ENCODE results near the gene KCNK10.

The KCNK10 gene

GRCh38 chr14:88225721-88226120, 97.3 kb downstream of the KCNK10 start:
- no peak for DNase-seq

GRCh38 chr14:88218119-88218915, 104.8 kb downstream of the KCNK10 start:
- DNase-seq: no peak

- DNase-seq: no peak
Observed at GRCh38 chr14:88212691-88213090, 110.4 kb downstream of the KCNK10 start.

- no peak for DNase-seq
Observed at GRCh38 chr14:88210426-88210825, 112.6 kb downstream of the KCNK10 start.

GRCh38 chr14:88209273-88209672, 113.8 kb downstream of the KCNK10 start:
- DNase-seq: no peak

- DNase-seq: no peak
Observed at GRCh38 chr14:88208858-88209257, 114.2 kb downstream of the KCNK10 start.

GRCh38 chr14:88204221-88204620, 118.8 kb downstream of the KCNK10 start:
- DNase-seq: no peak

GRCh38 chr14:88203291-88203690, 119.8 kb downstream of the KCNK10 start:
- no peak for DNase-seq

- DNase-seq: no peak
Observed at GRCh38 chr14:88202286-88202685, 120.8 kb downstream of the KCNK10 start.

- no peak for DNase-seq
Observed at GRCh38 chr14:88201851-88202250, 121.2 kb downstream of the KCNK10 start.

GRCh38 chr14:88199882-88200281, 123.2 kb downstream of the KCNK10 start:
- no peak for DNase-seq

- DNase-seq: no peak
Observed at GRCh38 chr14:88198446-88198845, 124.6 kb downstream of the KCNK10 start.

- DNase-seq: no peak
Observed at GRCh38 chr14:88196925-88197324, 126.1 kb downstream of the KCNK10 start.

- no peak for DNase-seq
Observed at GRCh38 chr14:88196116-88196890, 126.8 kb downstream of the KCNK10 start.

- no peak for DNase-seq
Observed at GRCh38 chr14:88195676-88196075, 127.4 kb downstream of the KCNK10 start.

- no peak for DNase-seq
Observed at GRCh38 chr14:88194531-88194930, 128.5 kb downstream of the KCNK10 start.

- DNase-seq: no peak
Observed at GRCh38 chr14:88191605-88192004, 131.5 kb downstream of the KCNK10 start.

- DNase-seq: peak; percentile 72
Observed at GRCh38 chr14:88189417-88190191, 133.5 kb downstream of the KCNK10 start.

GRCh38 chr14:88188745-88189416, 134.2 kb downstream of the KCNK10 start:
- DNase-seq: no peak

GRCh38 chr14:88185843-88186242, 137.2 kb downstream of the KCNK10 start:
- DNase-seq: no peak

GRCh38 chr14:88184956-88185355, 138.1 kb downstream of the KCNK10 start:
- DNase-seq: no peak

- no peak for DNase-seq
Observed at GRCh38 chr14:88181072-88181471, 142.0 kb downstream of the KCNK10 start.

- DNase-seq: no peak
Observed at GRCh38 chr14:88179716-88180115, 143.4 kb downstream of the KCNK10 start.

Data from NCI-H526 treated with DMSO at 0.1 percent for 48 hours (cell line).